Measurements from ENCODE around the gene HOMER1. TPM values are rescaled to one million over a fixed set of nuclear protein-coding genes. Genes with fewer than 3 reads are reported as not detected.

HOMER1 gene
- total and polyA plus RNA-seq, 7 donors: 0.23 to 31.0 (median 8.3) TPM

- Histone ChIP-seq H3K4me3 (no peak overlapping the region), H3K27me3 (no peaks in the 10 kb centered on the region), H3K4me1 (no peaks in the 10 kb centered on the region), H3K27ac (no peak overlapping the region), H3K9me3 (no peaks in the 10 kb centered on the region), H3K36me3 (no peaks in the 10 kb centered on the region)
- WGBS, 2 donors: 83 to 88% methylated on average over 3 of the region's 3 CpGs
- no peak for DNase-seq
- TF ChIP-seq POLR2A (IDR thresholded peaks at IDR 0.05) (no peak), POLR2AphosphoS5 (IDR thresholded peaks at IDR 0.05) (no peak), EP300 (IDR thresholded peaks at IDR 0.05) (no peak), CTCF (IDR thresholded peaks at IDR 0.05) (no peak)
- intact Hi-C loops (cut with DNase I): no loop called here
These were observed 33.5 kb upstream of the HOMER1 start for GRCh38 chr5:79547429-79547822.

- Histone ChIP-seq H3K4me1 (no peaks in the 10 kb centered on the region), H3K27me3 (no peaks in the 10 kb centered on the region), H3K9me3 (no peaks in the 10 kb centered on the region), H3K36me3 (no peaks in the 10 kb centered on the region), H3K27ac (no peak overlapping the region), H3K4me3 (no peak overlapping the region)
- 73 to 80% methylated on average over 7 of the region's 7 CpGs for WGBS, 2 donors
- intact Hi-C loops (cut with DNase I): no loop called here
- no peak for DNase-seq
- no peak for TF ChIP-seq POLR2AphosphoS5 (IDR thresholded peaks at IDR 0.05)
- TF ChIP-seq POLR2A (IDR thresholded peaks at IDR 0.05): no peak
- TF ChIP-seq CTCF (IDR thresholded peaks at IDR 0.05): no peak
- no peak for TF ChIP-seq EP300 (IDR thresholded peaks at IDR 0.05)
These were observed 33.0 kb upstream of the HOMER1 start for GRCh38 chr5:79546782-79547428.

GRCh38 chr5:79544131-79544530 is 30.2 kb upstream of the HOMER1 start:
- intact Hi-C loops (cut with DNase I): no loop called here
- H3K4me3 ChIP-seq: no peak overlapping the region
- no peak for DNase-seq
- no peak for TF ChIP-seq EP300 (IDR thresholded peaks at IDR 0.05)
- TF ChIP-seq POLR2AphosphoS5 (IDR thresholded peaks at IDR 0.05): no peak
- no peak for TF ChIP-seq CTCF (IDR thresholded peaks at IDR 0.05)
- no peak for TF ChIP-seq POLR2A (IDR thresholded peaks at IDR 0.05)
- no peak overlapping the region for H3K27ac ChIP-seq
- H3K27me3 ChIP-seq: no peaks in the 10 kb centered on the region
- no peaks in the 10 kb centered on the region for H3K36me3 ChIP-seq
- no peaks in the 10 kb centered on the region for H3K9me3 ChIP-seq
- 88 to 89% methylated on average over 5 of the region's 5 CpGs for WGBS, 2 donors
- H3K4me1 ChIP-seq: no peaks in the 10 kb centered on the region

- no peak for TF ChIP-seq POLR2AphosphoS5 (IDR thresholded peaks at IDR 0.05)
- TF ChIP-seq POLR2A (IDR thresholded peaks at IDR 0.05): no peak
- no peak for TF ChIP-seq CTCF (IDR thresholded peaks at IDR 0.05)
- TF ChIP-seq EP300 (IDR thresholded peaks at IDR 0.05): no peak
- H3K4me3 ChIP-seq: no peak overlapping the region
- no peak overlapping the region for H3K27ac ChIP-seq
- H3K9me3 ChIP-seq: no peaks in the 10 kb centered on the region
- WGBS, 2 donors: 60 to 76% methylated on average over 6 of the region's 6 CpGs
- no peak for DNase-seq
- no peaks in the 10 kb centered on the region for H3K27me3 ChIP-seq
- no peaks in the 10 kb centered on the region for H3K4me1 ChIP-seq
- H3K36me3 ChIP-seq: no peaks in the 10 kb centered on the region
- intact Hi-C loops (cut with DNase I): no loop called here
These were observed 27.0 kb upstream of the HOMER1 start for GRCh38 chr5:79540939-79541338.

Measured in sigmoid colon (tissue), 7 donors.